KMS-11 (cell line): ENCODE measurements around the gene MGMT.
A peak's percentile ranks its signal among the peaks of the same experiment; 100 is the strongest.

Source experiments
- H2AFZ ChIP-seq: fragments of 200-600 bp; sonication (generic); 2 replicates; pipeline ENCODE4 v1.6.1; 2016; ENCODE audit warnings: antibody characterized with exemption, mixed run types, low read depth
- H3K27ac ChIP-seq: fragments of 200-600 bp; sonication (generic); 2 replicates; pipeline ENCODE4 v1.6.1; 2016; ENCODE audit warnings: mild to moderate bottlenecking, mixed run types
- H3K27me3 ChIP-seq: fragments of 200-600 bp; sonication (generic); 2 replicates; pipeline ENCODE4 v1.6.1; 2017; ENCODE audit warnings: mild to moderate bottlenecking, low read depth, mixed run types, moderate library complexity; ENCODE audit not compliant: insufficient read depth
- H3K36me3 ChIP-seq: fragments of 200-600 bp; sonication (generic); 2 replicates; pipeline ENCODE4 v1.6.1; 2017; ENCODE audit warnings: mild to moderate bottlenecking, mixed run types; ENCODE audit not compliant: insufficient read depth
- H3K4me1 ChIP-seq: fragments of 200-600 bp; sonication (generic); 2 replicates; pipeline ENCODE4 v1.6.1; 2016; ENCODE audit warnings: mild to moderate bottlenecking, low read depth, mixed run types; ENCODE audit not compliant: poor library complexity, severe bottlenecking
- H3K4me2 ChIP-seq: fragments of 200-600 bp; sonication (generic); 2 replicates; pipeline ENCODE4 v1.7.0; 2016; ENCODE audit warnings: mild to moderate bottlenecking, mixed run types
- H3K4me3 ChIP-seq: fragments of 200-600 bp; sonication (generic); IDR thresholded peaks from 2 replicates; pipeline ENCODE4 v1.6.1; 2017; ENCODE audit warnings: low read depth, low read length, mixed read lengths; ENCODE audit not compliant: insufficient read depth
- H3K79me2 ChIP-seq: fragments of 200-600 bp; sonication (generic); 2 replicates; pipeline ENCODE4 v1.6.1; 2016; ENCODE audit warnings: low read depth, mixed run types; ENCODE audit not compliant: insufficient read depth
- H3K9ac ChIP-seq: fragments of 200-600 bp; sonication (generic); 2 replicates; pipeline ENCODE4 v1.6.1; 2016; ENCODE audit warnings: mild to moderate bottlenecking, mixed run types
- H4K20me1 ChIP-seq: fragments of 200-600 bp; sonication (generic); 2 replicates; pipeline ENCODE4 v1.6.1; 2016; ENCODE audit warnings: mild to moderate bottlenecking, mixed run types; ENCODE audit not compliant: insufficient read depth
- CTCF ChIP-seq: fragments of 200-600 bp; sonication (generic); conservative IDR thresholded peaks from 2 replicates; pipeline ENCODE4 v1.6.1; 2017; ENCODE audit warnings: low read depth, mild to moderate bottlenecking, antibody characterized with exemption, low read length, moderate library complexity, mixed read lengths

MGMT gene

DNA sequence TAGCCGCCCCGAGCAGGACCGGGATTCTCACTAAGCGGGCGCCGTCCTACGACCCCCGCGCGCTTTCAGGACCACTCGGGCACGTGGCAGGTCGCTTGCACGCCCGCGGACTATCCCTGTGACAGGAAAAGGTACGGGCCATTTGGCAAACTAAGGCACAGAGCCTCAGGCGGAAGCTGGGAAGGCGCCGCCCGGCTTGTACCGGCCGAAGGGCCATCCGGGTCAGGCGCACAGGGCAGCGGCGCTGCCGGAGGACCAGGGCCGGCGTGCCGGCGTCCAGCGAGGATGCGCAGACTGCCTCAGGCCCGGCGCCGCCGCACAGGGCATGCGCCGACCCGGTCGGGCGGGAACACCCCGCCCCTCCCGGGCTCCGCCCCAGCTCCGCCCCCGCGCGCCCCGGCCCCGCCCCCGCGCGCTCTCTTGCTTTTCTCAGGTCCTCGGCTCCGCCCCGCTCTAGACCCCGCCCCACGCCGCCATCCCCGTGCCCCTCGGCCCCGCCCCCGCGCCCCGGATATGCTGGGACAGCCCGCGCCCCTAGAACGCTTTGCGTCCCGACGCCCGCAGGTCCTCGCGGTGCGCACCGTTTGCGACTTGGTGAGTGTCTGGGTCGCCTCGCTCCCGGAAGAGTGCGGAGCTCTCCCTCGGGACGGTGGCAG lies at the start of gene MGMT:
MGMT (plus strand) TSS at position 539 of the 656 bp plus-strand sequence.
- no peak for TF ChIP-seq CTCF
- Histone ChIP-seq H3K79me2 (no peaks in the 10 kb centered on the region), H3K4me3 (no peak within 1 kb of the TSS), H3K36me3 (no peaks in the 10 kb centered on the region), H3K27me3 (no peaks in the 10 kb centered on the region), H3K4me1 (peaks cover 8% of the 10 kb centered on the region), H4K20me1 (no peaks in the 10 kb centered on the region), H2AFZ (peak within 1 kb of the TSS; percentile 86), H3K27ac (peak within 1 kb of the TSS; percentile 46; the same call in 1 of the 2 replicates), H3K9ac (peak within 1 kb of the TSS; percentile 87), H3K4me2 (peak within 1 kb of the TSS; percentile 82)

GRCh38 chr10:129417870-129418269 lies 49.2 kb upstream of the MGMT start:
- Histone ChIP-seq H3K36me3 (no peaks in the 10 kb centered on the region), H3K27me3 (no peaks in the 10 kb centered on the region), H4K20me1 (no peaks in the 10 kb centered on the region), H3K4me3 (no peak overlapping the region), H3K9ac (no peak overlapping the region), H3K79me2 (no peaks in the 10 kb centered on the region), H3K27ac (no peak overlapping the region), H2AFZ (no peak overlapping the region), H3K4me2 (no peak overlapping the region), H3K4me1 (no peaks in the 10 kb centered on the region)
- TF ChIP-seq CTCF: no peak

DNA sequence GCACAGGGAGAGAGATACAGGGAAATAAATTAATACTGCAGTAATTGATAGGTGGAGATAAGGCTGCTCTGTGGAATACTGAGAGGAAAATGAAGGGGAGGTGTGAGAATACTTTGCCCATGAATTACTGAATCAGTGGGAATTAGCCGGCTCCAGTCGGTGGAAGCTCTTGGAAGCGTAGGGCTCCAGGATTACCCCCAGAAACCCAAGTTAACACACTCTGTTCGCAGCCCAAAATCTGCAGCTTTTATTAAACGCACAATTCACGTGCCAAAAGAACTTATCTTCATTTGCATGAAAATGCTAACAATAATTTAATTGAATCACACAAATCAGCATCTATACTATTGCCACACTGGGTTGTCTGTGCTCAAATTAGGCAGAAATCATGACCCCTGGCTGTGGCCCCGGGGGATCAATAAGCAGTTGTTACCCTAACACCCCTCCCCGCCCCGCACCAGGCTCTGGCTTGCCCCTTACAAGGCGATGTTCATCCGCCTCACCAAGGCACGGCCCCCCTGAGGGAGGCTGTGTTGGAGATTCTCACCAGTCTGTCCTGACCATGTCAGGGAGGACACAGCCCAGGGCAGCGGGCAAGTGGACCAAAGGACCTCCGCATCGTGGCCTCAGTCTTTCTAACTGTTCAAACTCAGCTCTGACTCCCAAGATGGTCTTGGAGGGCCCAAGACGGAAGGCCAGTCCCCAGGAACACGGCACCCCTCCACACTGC lies 48.4 kb upstream of the MGMT start:
- Histone ChIP-seq H4K20me1 (no peaks in the 10 kb centered on the region), H3K4me2 (no peak overlapping the region), H3K4me1 (no peaks in the 10 kb centered on the region), H3K79me2 (no peaks in the 10 kb centered on the region), H3K36me3 (no peaks in the 10 kb centered on the region), H3K27ac (no peak overlapping the region), H3K9ac (no peak overlapping the region), H3K4me3 (no peak overlapping the region), H3K27me3 (no peaks in the 10 kb centered on the region), H2AFZ (no peak overlapping the region)
- TF ChIP-seq CTCF: no peak

- Histone ChIP-seq H3K36me3 (no peaks in the 10 kb centered on the region), H4K20me1 (no peaks in the 10 kb centered on the region), H3K27me3 (no peaks in the 10 kb centered on the region), H3K9ac (no peak overlapping the region), H2AFZ (no peak overlapping the region), H3K4me3 (no peak overlapping the region), H3K79me2 (no peaks in the 10 kb centered on the region), H3K4me1 (no peaks in the 10 kb centered on the region), H3K27ac (no peak overlapping the region), H3K4me2 (no peak overlapping the region)
- TF ChIP-seq CTCF: no peak
Measured at GRCh38 chr10:129419397-129419796, 47.6 kb upstream of the MGMT start.
